Measurements from ENCODE around the gene CFAP299.

DNA sequence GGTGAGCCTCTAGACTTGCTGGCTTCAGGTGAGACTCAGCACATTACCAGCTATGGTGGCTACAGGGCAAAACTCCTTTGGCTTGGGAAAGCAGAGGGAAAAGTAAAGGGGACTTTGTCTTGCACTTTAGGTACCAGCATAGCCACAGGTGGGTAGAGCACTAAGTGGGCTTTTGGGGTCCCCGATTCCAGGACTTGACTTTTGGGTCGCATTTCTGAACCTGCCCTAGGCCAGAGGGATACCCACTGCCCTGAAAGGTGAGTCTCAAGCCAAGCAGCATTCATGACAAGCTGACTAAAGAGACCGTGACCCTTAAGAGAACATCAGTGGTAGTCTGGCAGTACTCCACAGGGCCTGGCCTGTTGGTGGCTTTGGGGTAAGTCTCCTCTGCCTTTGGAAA is 224.8 kb downstream of the CFAP299 start:
- TF ChIP-seq, protein P1, sequence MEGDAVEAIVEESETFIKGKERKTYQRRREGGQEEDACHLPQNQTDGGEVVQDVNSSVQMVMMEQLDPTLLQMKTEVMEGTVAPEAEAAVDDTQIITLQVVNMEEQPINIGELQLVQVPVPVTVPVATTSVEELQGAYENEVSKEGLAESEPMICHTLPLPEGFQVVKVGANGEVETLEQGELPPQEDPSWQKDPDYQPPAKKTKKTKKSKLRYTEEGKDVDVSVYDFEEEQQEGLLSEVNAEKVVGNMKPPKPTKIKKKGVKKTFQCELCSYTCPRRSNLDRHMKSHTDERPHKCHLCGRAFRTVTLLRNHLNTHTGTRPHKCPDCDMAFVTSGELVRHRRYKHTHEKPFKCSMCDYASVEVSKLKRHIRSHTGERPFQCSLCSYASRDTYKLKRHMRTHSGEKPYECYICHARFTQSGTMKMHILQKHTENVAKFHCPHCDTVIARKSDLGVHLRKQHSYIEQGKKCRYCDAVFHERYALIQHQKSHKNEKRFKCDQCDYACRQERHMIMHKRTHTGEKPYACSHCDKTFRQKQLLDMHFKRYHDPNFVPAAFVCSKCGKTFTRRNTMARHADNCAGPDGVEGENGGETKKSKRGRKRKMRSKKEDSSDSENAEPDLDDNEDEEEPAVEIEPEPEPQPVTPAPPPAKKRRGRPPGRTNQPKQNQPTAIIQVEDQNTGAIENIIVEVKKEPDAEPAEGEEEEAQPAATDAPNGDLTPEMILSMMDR (IDR thresholded peaks at IDR 0.05) = no peak
- TF ChIP-seq POLR2A (IDR thresholded peaks at IDR 0.05; ENCODE audit: low read depth) = no peak

Measured in esophagus muscularis mucosa (tissue), 3 donors.